Measurements from ENCODE around the gene SPC25.

- no peak for TF ChIP-seq CTCF (IDR thresholded peaks at IDR 0.05)
- no peak for TF ChIP-seq EZH2 (IDR thresholded peaks at IDR 0.05; ENCODE audit: borderline replicate concordance, insufficient read depth, low read depth, low read length, poor library complexity, severe bottlenecking)
These were observed 13.7 kb upstream of the SPC25 start for GRCh38 chr2:168903888-168904287.
